Neuronal stem cell (in vitro differentiated cells): ENCODE data around the gene UGT2A3.

ENCODE experiments used
- DNase-seq: peaks from one replicate; pipeline ENCODE4 v3.0.0-alpha.2; 2013; ENCODE audit warnings: low spot score
- H2AFZ ChIP-seq: one replicate; pipeline ENCODE4 v1.6.1; 2013; ENCODE audit warnings: mild to moderate bottlenecking, low read length, inconsistent platforms
- H2AK5ac ChIP-seq: 2 replicates; pipeline ENCODE4 v1.6.1; 2013; ENCODE audit warnings: low read depth, mild to moderate bottlenecking, inconsistent platforms, low read length, moderate library complexity, mixed read lengths
- H2BK120ac ChIP-seq: 2 replicates; pipeline ENCODE4 v1.6.1; 2013; ENCODE audit warnings: low read depth, mild to moderate bottlenecking, inconsistent platforms, low read length, moderate library complexity, mixed read lengths
- H2BK12ac ChIP-seq: one replicate; pipeline ENCODE4 v1.6.1; 2013; ENCODE audit warnings: low read length, inconsistent platforms
- H2BK15ac ChIP-seq: 2 replicates; pipeline ENCODE4 v1.6.1; 2013; ENCODE audit warnings: mild to moderate bottlenecking, low read length, inconsistent platforms, mixed read lengths
- H2BK5ac ChIP-seq: one replicate; pipeline ENCODE4 v1.6.1; 2013; ENCODE audit warnings: inconsistent platforms, mild to moderate bottlenecking, low read length, moderate library complexity
- H3K14ac ChIP-seq: one replicate; pipeline ENCODE4 v1.6.1; 2013; ENCODE audit warnings: low read length, inconsistent platforms
- H3K18ac ChIP-seq: 2 replicates; pipeline ENCODE4 v1.6.1; 2013; ENCODE audit warnings: low read length, inconsistent platforms
- H3K23ac ChIP-seq: 2 replicates; pipeline ENCODE4 v1.6.1; 2013; ENCODE audit warnings: low read depth, mild to moderate bottlenecking, mixed read lengths, low read length, inconsistent platforms; ENCODE audit not compliant: poor library complexity
- H3K27ac ChIP-seq: replicated peaks from 3 replicates; pipeline ENCODE4 v1.5.1; 2013; ENCODE audit warnings: low read length, inconsistent platforms
- H3K27me3 ChIP-seq, 3 experiments: 2 replicates each; pipeline ENCODE4 v1.6.1; 2013; ENCODE audit warnings: low read length in 3 of 3, mild to moderate bottlenecking in 2 of 3, inconsistent platforms in 1 of 3, low read depth in 1 of 3, mixed read lengths in 1 of 3, moderate library complexity in 1 of 3; ENCODE audit not compliant: control insufficient read depth in 3 of 3, insufficient read depth in 3 of 3
- H3K36me3 ChIP-seq, 2 donors: replicated peaks in 1 of 2; 2 replicates each; pipeline ENCODE4 v1.6.1; 2013; ENCODE audit warnings: low read length in 2 of 2; ENCODE audit not compliant: control insufficient read depth in 2 of 2, insufficient read depth in 2 of 2
- H3K4ac ChIP-seq: 2 replicates; pipeline ENCODE4 v1.6.1; 2013; ENCODE audit warnings: inconsistent platforms, mild to moderate bottlenecking, low read length, moderate library complexity
- H3K4me1 ChIP-seq, 2 donors: 1 replicate in 1 of 2; 2 replicates in 1 of 2; pipeline ENCODE4 v1.6.1; 2013; ENCODE audit warnings: low read length in 2 of 2, low read depth in 1 of 2; ENCODE audit not compliant: control insufficient read depth in 2 of 2, insufficient read depth in 1 of 2
- H3K4me2 ChIP-seq: one replicate; pipeline ENCODE4 v1.6.1; 2013; ENCODE audit warnings: mild to moderate bottlenecking, low read length, inconsistent platforms; ENCODE audit not compliant: insufficient read depth, poor library complexity, severe bottlenecking
- H3K4me3 ChIP-seq, 2 donors: 2 replicates each; pipeline ENCODE4 v1.5.1; 2013; ENCODE audit warnings: low read length in 2 of 2, mild to moderate bottlenecking in 2 of 2, inconsistent platforms in 1 of 2, moderate library complexity in 1 of 2
- H3K79me1 ChIP-seq: one replicate; pipeline ENCODE4 v1.6.1; 2013; ENCODE audit warnings: low read depth, mild to moderate bottlenecking, inconsistent platforms, low read length, moderate library complexity
- H3K9ac ChIP-seq: one replicate; pipeline ENCODE4 v1.6.1; 2013; ENCODE audit warnings: mild to moderate bottlenecking, low read depth, low read length, inconsistent platforms; ENCODE audit not compliant: poor library complexity
- H3K9me3 ChIP-seq, 2 donors: replicated peaks in 1 of 2; 2 replicates each; pipeline versions ENCODE3 to v1.6.1; 2013; ENCODE audit warnings: low read length in 2 of 2, mild to moderate bottlenecking in 2 of 2, inconsistent platforms in 1 of 2, low read depth in 1 of 2, mixed read lengths in 1 of 2, moderate library complexity in 1 of 2; ENCODE audit not compliant: control insufficient read depth in 2 of 2, insufficient read depth in 1 of 2
- H4K8ac ChIP-seq: one replicate; pipeline ENCODE4 v1.6.1; 2013; ENCODE audit warnings: low read depth, mild to moderate bottlenecking, inconsistent platforms, low read length, moderate library complexity
- H4K91ac ChIP-seq: one replicate; pipeline ENCODE4 v1.6.1; 2013; ENCODE audit warnings: low read length, low read depth, mild to moderate bottlenecking, inconsistent platforms; ENCODE audit not compliant: poor library complexity
- WGBS, 2 donors: extraction: QIAGEN DNeasy Blood & Tissue Kit; methylation state at CpG; one replicate each; pipeline ENCODE4 v1.1.7; 2013; ENCODE audit warnings: missing lambda C conversion rate in 2 of 2, mixed read lengths in 1 of 2; ENCODE audit not compliant: insufficient read length in 2 of 2, insufficient replicate concordance in 1 of 2; ENCODE audit errors: extremely low coverage in 2 of 2; 5-methylcytosine and 5-hydroxymethylcytosine counted together

UGT2A3 gene

DNA sequence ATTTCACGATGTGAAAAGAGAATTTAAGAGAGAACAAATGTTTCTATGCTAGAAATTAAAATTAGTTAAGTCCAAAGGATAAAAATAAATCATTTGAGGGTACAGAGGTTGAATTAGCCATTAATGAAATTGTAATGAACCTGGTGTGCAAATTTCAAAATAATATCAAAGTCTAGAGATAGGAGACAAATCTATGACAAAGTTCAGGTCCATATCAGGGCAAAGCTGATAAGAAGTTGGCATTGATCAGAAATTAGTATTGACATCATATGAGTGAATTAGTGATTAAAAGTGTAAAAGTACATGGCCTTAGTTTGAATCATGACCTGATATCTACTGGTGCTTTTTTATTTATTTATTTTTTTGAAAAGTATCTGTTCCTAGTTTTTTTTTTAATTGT, 33.8 kb upstream of the UGT2A3 start:
- Histone ChIP-seq H3K9ac (no peak overlapping the region), H3K4me1 (peaks cover 0 to 4% of the 10 kb centered on the region in 2 donors), H2BK15ac (no peak overlapping the region), H3K36me3 (no peaks in the 10 kb centered on the region), H3K9me3 (no peaks in the 10 kb centered on the region), H2AFZ (no peak overlapping the region), H3K4me3 (no peak overlapping the region), H3K23ac (no peak overlapping the region), H3K14ac (no peak overlapping the region), H2BK5ac (no peak overlapping the region), H3K4me2 (no peak overlapping the region), H3K27me3 (no peaks in the 10 kb centered on the region), H2AK5ac (no peak overlapping the region), H3K27ac (no peak overlapping the region), H2BK12ac (no peak overlapping the region), H3K18ac (no peak overlapping the region), H4K91ac (no peak overlapping the region), H3K4ac (no peak overlapping the region), H2BK120ac (no peak overlapping the region), H4K8ac (no peak overlapping the region), H3K79me1 (no peaks in the 10 kb centered on the region)
- DNase-seq, result no peak
- no CpG with 5 or more reads among the region's 1 CpG for WGBS, 2 donors

DNA sequence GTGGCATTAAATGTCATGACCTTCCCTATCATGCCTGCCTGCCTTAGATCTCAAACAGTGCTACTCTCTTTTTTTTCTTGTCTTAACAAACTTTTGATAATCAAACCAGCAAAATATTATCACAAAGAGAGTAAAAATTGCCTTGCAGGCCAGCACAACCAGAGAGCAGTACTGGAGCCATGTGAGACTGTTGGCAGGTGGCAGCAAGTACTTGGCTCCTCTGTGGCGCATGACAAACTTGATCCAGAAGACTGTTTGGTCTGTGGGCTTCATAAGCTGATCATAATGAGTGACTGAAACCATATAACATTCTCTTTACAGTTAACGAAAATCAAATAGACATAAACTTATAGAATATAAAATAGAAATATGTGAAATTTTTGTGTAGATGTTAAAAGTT, 33.3 kb upstream of the UGT2A3 start:
- no peak overlapping the region for H3K23ac ChIP-seq
- H2AFZ ChIP-seq, result no peak overlapping the region
- H3K14ac ChIP-seq, result no peak overlapping the region
- no peak overlapping the region for H2BK5ac ChIP-seq
- no peak overlapping the region for H3K4ac ChIP-seq
- WGBS, 2 donors, result no CpG with 5 or more reads among the region's 2 CpGs
- DNase-seq, result no peak
- H3K4me2 ChIP-seq, result no peak overlapping the region
- H2BK12ac ChIP-seq, result no peak overlapping the region
- no peak overlapping the region for H3K4me3 ChIP-seq
- no peak overlapping the region for H4K8ac ChIP-seq
- no peak overlapping the region for H3K9ac ChIP-seq
- H2AK5ac ChIP-seq, result no peak overlapping the region
- H3K79me1 ChIP-seq, result no peaks in the 10 kb centered on the region
- no peak overlapping the region for H3K27ac ChIP-seq
- H3K27me3 ChIP-seq, result no peaks in the 10 kb centered on the region
- peaks cover 0 to 4% of the 10 kb centered on the region in 2 donors for H3K4me1 ChIP-seq
- H2BK15ac ChIP-seq, result no peak overlapping the region
- no peaks in the 10 kb centered on the region for H3K9me3 ChIP-seq
- H2BK120ac ChIP-seq, result no peak overlapping the region
- no peak overlapping the region for H4K91ac ChIP-seq
- no peak overlapping the region for H3K18ac ChIP-seq
- H3K36me3 ChIP-seq, result no peaks in the 10 kb centered on the region

DNA sequence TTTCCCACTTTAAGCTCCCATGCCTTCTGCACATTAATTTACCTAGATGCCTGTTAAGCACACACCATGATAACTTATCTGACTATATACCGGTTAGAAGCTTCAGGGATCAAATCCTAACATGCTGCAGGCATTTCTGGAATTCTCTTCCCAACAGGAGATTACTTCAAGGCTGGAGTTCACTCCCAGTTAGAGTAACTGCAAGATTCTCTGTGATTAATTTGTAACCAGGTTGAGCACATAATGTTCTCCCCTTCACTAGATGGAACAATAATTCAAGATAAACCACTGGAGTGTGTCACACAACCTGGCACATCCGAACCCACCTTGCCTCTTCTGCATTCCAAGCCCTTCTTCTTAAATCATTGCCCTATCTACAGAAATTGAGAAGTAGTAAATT, 11.8 kb upstream of the UGT2A3 start:
- Histone ChIP-seq H3K14ac (no peak overlapping the region), H2BK15ac (no peak overlapping the region), H3K18ac (no peak overlapping the region), H4K91ac (no peak overlapping the region), H3K9ac (no peak overlapping the region), H3K23ac (no peak overlapping the region), H2BK120ac (no peak overlapping the region), H2AK5ac (no peak overlapping the region), H3K79me1 (no peaks in the 10 kb centered on the region), H3K4me2 (no peak overlapping the region), H3K4me1 (no peaks in the 10 kb centered on the region), H3K4me3 (no peak overlapping the region), H3K9me3 (peaks cover 2 to 5% of the 10 kb centered on the region in 2 donors), H3K4ac (no peak overlapping the region), H4K8ac (no peak overlapping the region), H3K36me3 (no peaks in the 10 kb centered on the region), H2AFZ (no peak overlapping the region), H3K27ac (no peak overlapping the region), H2BK12ac (no peak overlapping the region), H2BK5ac (no peak overlapping the region), H3K27me3 (no peaks in the 10 kb centered on the region)
- WGBS, 2 donors, result no CpG with 5 or more reads among the region's 2 CpGs
- DNase-seq, result no peak

DNA sequence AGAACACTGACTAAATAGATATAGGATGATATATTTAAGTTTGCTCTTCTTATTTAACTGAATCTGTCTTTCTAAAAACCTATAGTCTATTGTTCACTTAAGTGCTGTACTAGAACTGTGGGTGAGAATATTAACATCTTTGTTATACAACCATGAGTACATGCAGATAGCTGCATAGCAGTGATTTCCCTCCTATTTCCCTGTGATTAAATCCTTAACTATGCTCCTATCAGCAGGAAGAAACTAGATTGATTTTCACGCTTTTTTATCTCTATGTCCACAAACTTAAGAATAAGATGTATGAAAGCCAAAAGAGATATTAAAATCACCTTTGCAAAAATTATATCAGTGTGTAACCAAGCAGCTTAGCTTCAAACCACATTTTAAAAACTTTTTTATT, 11.3 kb upstream of the UGT2A3 start:
- no CpG with 5 or more reads among the region's 1 CpG for WGBS, 2 donors

More for the DNA sequence above, 11.3 kb upstream of the UGT2A3 start:
- no peak overlapping the region for H3K4me3 ChIP-seq
- H2BK5ac ChIP-seq, result no peak overlapping the region
- no peaks in the 10 kb centered on the region for H3K36me3 ChIP-seq
- no peak overlapping the region for H2BK15ac ChIP-seq
- H3K18ac ChIP-seq, result no peak overlapping the region
- DNase-seq, result no peak
- no peak overlapping the region for H3K14ac ChIP-seq
- no peak overlapping the region for H2BK120ac ChIP-seq
- H3K27me3 ChIP-seq, result no peaks in the 10 kb centered on the region
- no peak overlapping the region for H3K23ac ChIP-seq
- no peak overlapping the region for H3K27ac ChIP-seq
- no peak overlapping the region for H2BK12ac ChIP-seq
- no peak overlapping the region for H2AFZ ChIP-seq
- no peak overlapping the region for H3K4ac ChIP-seq
- H4K8ac ChIP-seq, result no peak overlapping the region
- H3K9ac ChIP-seq, result no peak overlapping the region
- no peak overlapping the region for H4K91ac ChIP-seq
- peaks cover 2 to 5% of the 10 kb centered on the region in 2 donors for H3K9me3 ChIP-seq
- no peaks in the 10 kb centered on the region for H3K4me1 ChIP-seq
- no peak overlapping the region for H2AK5ac ChIP-seq
- H3K4me2 ChIP-seq, result no peak overlapping the region
- no peaks in the 10 kb centered on the region for H3K79me1 ChIP-seq
